Measurements from ENCODE around the gene GABBR2. TPM values are rescaled to one million over a fixed set of nuclear protein-coding genes. Genes with fewer than 3 reads are reported as not detected.

Gene GABBR2
- total and polyA plus RNA-seq, 9 of the 15 experiments (the other 6 are each of a cell fraction or from before 2014, with no cell fraction given) = 0.15 to 1.9 (median 0.32) TPM

- no peak for ATAC-seq
- H3K27me3 ChIP-seq (ENCODE audit: control insufficient read depth in 2 of 2, insufficient read depth in 2 of 2, low read length in 2 of 2) = no peaks in the 10 kb centered on the region
- no peaks in the 10 kb centered on the region for H3K79me2 ChIP-seq (ENCODE audit: control insufficient read depth, insufficient read depth, low read length)
- H3K4me1 ChIP-seq (replicated peaks in 1 of 2; ENCODE audit: control insufficient read depth in 2 of 2, insufficient read depth in 2 of 2, low read length in 2 of 2) = no peaks in the 10 kb centered on the region
- POLR2A ChIA-PET = interaction anchor here (0.5 to 1.2 kb wide), 2 partner anchors 11 to 21 kb away, joined by 3 to 4 read pairs; no protein-coding TSS in a partner anchor
- no peak for DNase-seq (ENCODE audit: extremely low read depth in 1 of 4, low spot score in 3 of 4)
- H4K20me1 ChIP-seq (replicated peaks; ENCODE audit: control insufficient read depth, insufficient read depth, low read length) = no peaks in the 10 kb centered on the region
- BruUV-seq (replicated peaks) = no TSS peak
- no peak for FAIRE-seq
- no peak overlapping the region for H3K9ac ChIP-seq (ENCODE audit: insufficient read depth in 1 of 2, low read depth in 2 of 2, low read length in 2 of 2)
- no peak overlapping the region for H3K27ac ChIP-seq (ENCODE audit: extremely low read depth, low read depth, low read length)
- in situ Hi-C loops (cut with MboI) (no loop called here), intact Hi-C loops (cut with micrococcal nuclease) (no loop called here)
- TF ChIP-seq ZNF143 (CRISPR knock-in tag; IDR thresholded peaks at IDR 0.05) = no peak
- TF ChIP-seq RBM15 (IDR thresholded peaks at IDR 0.05; ENCODE audit: insufficient read depth, low read length) = no peak
- no peaks in the 10 kb centered on the region for H3K36me3 ChIP-seq (ENCODE audit: control insufficient read depth, insufficient read depth, low read length)
- H3K9me3 ChIP-seq (replicated peaks; ENCODE audit: control insufficient read depth, insufficient read depth, low read depth, low read length) = no peaks in the 10 kb centered on the region
- no peak overlapping the region for H3K4me3 ChIP-seq
- H2AFZ ChIP-seq (ENCODE audit: low read depth, low read length) = no peak overlapping the region
- H3K4me2 ChIP-seq (ENCODE audit: insufficient read depth, low read length) = no peak overlapping the region
- H3K9me1 ChIP-seq (ENCODE audit: control insufficient read depth, insufficient read depth, low read length) = no peaks in the 10 kb centered on the region
- CTCF ChIA-PET (ENCODE audit: low intra/inter-chr PET ratio) = no interaction called here
- 11% methylated on average over 4 of the region's 4 CpGs for WGBS (ENCODE audit: insufficient coverage, low coverage, missing lambda C conversion rate)
Observed at GRCh38 chr9:98515506-98516204, 193.1 kb downstream of the GABBR2 start.

GRCh38 chr9:98514841-98515240, 193.9 kb downstream of the GABBR2 start:
- Histone ChIP-seq H3K79me2 (ENCODE audit: control insufficient read depth, insufficient read depth, low read length) (no peaks in the 10 kb centered on the region), H2AFZ (ENCODE audit: low read depth, low read length) (no peak overlapping the region), H3K9ac (ENCODE audit: insufficient read depth in 1 of 2, low read depth in 2 of 2, low read length in 2 of 2) (no peak overlapping the region), H3K36me3 (ENCODE audit: control insufficient read depth, insufficient read depth, low read length) (no peaks in the 10 kb centered on the region), H3K4me1 (replicated peaks in 1 of 2; ENCODE audit: control insufficient read depth in 2 of 2, insufficient read depth in 2 of 2, low read length in 2 of 2) (no peaks in the 10 kb centered on the region), H3K27ac (ENCODE audit: extremely low read depth, low read depth, low read length) (no peak overlapping the region), H3K27me3 (ENCODE audit: control insufficient read depth in 2 of 2, insufficient read depth in 2 of 2, low read length in 2 of 2) (no peaks in the 10 kb centered on the region), H3K4me2 (ENCODE audit: insufficient read depth, low read length) (no peak overlapping the region), H3K9me1 (ENCODE audit: control insufficient read depth, insufficient read depth, low read length) (no peaks in the 10 kb centered on the region), H4K20me1 (replicated peaks; ENCODE audit: control insufficient read depth, insufficient read depth, low read length) (no peaks in the 10 kb centered on the region), H3K4me3 (no peak overlapping the region), H3K9me3 (replicated peaks; ENCODE audit: control insufficient read depth, insufficient read depth, low read depth, low read length) (no peaks in the 10 kb centered on the region)
- FAIRE-seq = no peak
- ChIA-PET POLR2A (no interaction called here), CTCF (ENCODE audit: low intra/inter-chr PET ratio) (no interaction called here)
- WGBS (ENCODE audit: insufficient coverage, low coverage, missing lambda C conversion rate) = 5% methylated on average over 5 of the region's 6 CpGs
- intact Hi-C loops (cut with micrococcal nuclease) = no loop called here
- in situ Hi-C loops (cut with MboI) = no loop called here
- ATAC-seq = no peak
- no TSS peak for BruUV-seq (replicated peaks)
- no peak for DNase-seq (ENCODE audit: extremely low read depth in 1 of 4, low spot score in 3 of 4)
- no peak for TF ChIP-seq ZNF518B (CRISPR knock-in tag; IDR thresholded peaks at IDR 0.05)
- TF ChIP-seq U2AF1 (optimal IDR thresholded peaks at IDR 0.05; ENCODE audit: low read depth, low read length) = no peak
- no peak for TF ChIP-seq FOXP1 (CRISPR knock-in tag; IDR thresholded peaks at IDR 0.05)
- no peak for TF ChIP-seq NFIX (CRISPR knock-in tag; IDR thresholded peaks at IDR 0.05; ENCODE audit: low read depth)
- no peak for TF ChIP-seq ELK1 (CRISPR knock-in tag; IDR thresholded peaks at IDR 0.05)
- TF ChIP-seq ZNF76 (CRISPR knock-in tag; IDR thresholded peaks at IDR 0.05; ENCODE audit: borderline replicate concordance) = no peak
- TF ChIP-seq HOMEZ (CRISPR knock-in tag; IDR thresholded peaks at IDR 0.05) = no peak

Measured in K562 (cell line).